ENCODE results near the gene LRSAM1.

Gene LRSAM1

GRCh38 chr9:127450830-127451607 is at the start of gene LRSAM1, which contains the start of gene RPL12:
TSS of gene LRSAM1 (plus strand) at chr9:127451510. CDS start at chr9:127454528, 3,018 bp downstream.
TSS of gene RPL12 (minus strand) at chr9:127451406. CDS start at chr9:127451317, 89 bp downstream.
- H3K79me2 ChIP-seq (ENCODE audit: low read length) = peaks cover 47% of the 10 kb centered on the region
- H3K4me2 ChIP-seq (ENCODE audit: low read depth, low read length) = peak within 1 kb of the TSS; percentile 99
- H2AFZ ChIP-seq (ENCODE audit: low read length) = peak within 1 kb of the TSS; percentile 99
- H3K4me3 ChIP-seq (ENCODE audit: low read length) = peak within 1 kb of the TSS; percentile 88
- H3K36me3 ChIP-seq (replicated peaks; ENCODE audit: insufficient read depth, low read length) = peaks cover 21% of the 10 kb centered on the region
- peak; percentile 95 for DNase-seq
- H3K27me3 ChIP-seq (replicated peaks; ENCODE audit: insufficient read depth, low read length) = no peaks in the 10 kb centered on the region
- no peak for TF ChIP-seq EZH2phosphoT487 (IDR thresholded peaks at IDR 0.05; ENCODE audit: low read length)
- 0 out of 2 replicates have a peak, but pooled peaks have one; percentile 9 for TF ChIP-seq CTCF (IDR thresholded peaks at IDR 0.05; ENCODE audit: low read length)
- no peaks in the 10 kb centered on the region for H3K9me3 ChIP-seq (replicated peaks; ENCODE audit: insufficient read depth, low read length)
- peak within 1 kb of the TSS; percentile 94 for H3K9ac ChIP-seq (ENCODE audit: low read length)
- peaks cover 39% of the 10 kb centered on the region for H4K20me1 ChIP-seq (ENCODE audit: insufficient read depth, low read length)
- peaks cover 12% of the 10 kb centered on the region for H3K4me1 ChIP-seq (ENCODE audit: low read length)
- H3K9me2 ChIP-seq (replicated peaks; ENCODE audit: insufficient read depth, low read length) = no peaks in the 10 kb centered on the region
- peaks cover 51% of the 10 kb centered on the region for H3F3A ChIP-seq (ENCODE audit: insufficient read depth, low read length)
- peak within 1 kb of the TSS; percentile 83 for H3K27ac ChIP-seq (ENCODE audit: low read length)

- Histone ChIP-seq H3K27ac (ENCODE audit: low read length) (no peak overlapping the region), H4K20me1 (ENCODE audit: insufficient read depth, low read length) (no peaks in the 10 kb centered on the region)
- no peak for TF ChIP-seq EZH2 (optimal IDR thresholded peaks at IDR 0.05; ENCODE audit: low read depth, low read length)
- no peak for TF ChIP-seq CTCF (IDR thresholded peaks at IDR 0.05; ENCODE audit: low read length)
- no peak for TF ChIP-seq EZH2phosphoT487 (IDR thresholded peaks at IDR 0.05; ENCODE audit: low read length)
Observed at GRCh38 chr9:127402401-127403090, 48.8 kb upstream of the LRSAM1 start.

GRCh38 chr9:127403507-127404192 is 47.7 kb upstream of the LRSAM1 start:
- H3K9me2 ChIP-seq (replicated peaks; ENCODE audit: insufficient read depth, low read length) = no peaks in the 10 kb centered on the region
- H3K9me3 ChIP-seq (replicated peaks; ENCODE audit: insufficient read depth, low read length) = no peaks in the 10 kb centered on the region
- H4K20me1 ChIP-seq (ENCODE audit: insufficient read depth, low read length) = no peaks in the 10 kb centered on the region
- no peak overlapping the region for H2AFZ ChIP-seq (ENCODE audit: low read length)
- no peak overlapping the region for H3K4me3 ChIP-seq (ENCODE audit: low read length)
- H3K27me3 ChIP-seq (replicated peaks; ENCODE audit: insufficient read depth, low read length) = no peaks in the 10 kb centered on the region
- H3F3A ChIP-seq (ENCODE audit: insufficient read depth, low read length) = no peaks in the 10 kb centered on the region
- H3K4me2 ChIP-seq (ENCODE audit: low read depth, low read length) = no peak overlapping the region
- H3K79me2 ChIP-seq (ENCODE audit: low read length) = peaks cover 2% of the 10 kb centered on the region
- H3K9ac ChIP-seq (ENCODE audit: low read length) = no peak overlapping the region
- no peaks in the 10 kb centered on the region for H3K4me1 ChIP-seq (ENCODE audit: low read length)
- DNase-seq = no peak
- TF ChIP-seq EZH2 (optimal IDR thresholded peaks at IDR 0.05; ENCODE audit: low read depth, low read length) (no peak), CTCF (IDR thresholded peaks at IDR 0.05; ENCODE audit: low read length) (no peak), EZH2phosphoT487 (IDR thresholded peaks at IDR 0.05; ENCODE audit: low read length) (no peak)
- no peaks in the 10 kb centered on the region for H3K36me3 ChIP-seq (replicated peaks; ENCODE audit: insufficient read depth, low read length)
- H3K27ac ChIP-seq (ENCODE audit: low read length) = no peak overlapping the region

More at GRCh38 chr9:127402401-127403090, 48.8 kb upstream of the LRSAM1 start:
- H3F3A ChIP-seq (ENCODE audit: insufficient read depth, low read length) = no peaks in the 10 kb centered on the region
- DNase-seq = no peak
- no peaks in the 10 kb centered on the region for H3K36me3 ChIP-seq (replicated peaks; ENCODE audit: insufficient read depth, low read length)
- H3K9me2 ChIP-seq (replicated peaks; ENCODE audit: insufficient read depth, low read length) = no peaks in the 10 kb centered on the region
- no peak overlapping the region for H3K4me3 ChIP-seq (ENCODE audit: low read length)
- H3K79me2 ChIP-seq (ENCODE audit: low read length) = peaks cover 12% of the 10 kb centered on the region
- no peak overlapping the region for H2AFZ ChIP-seq (ENCODE audit: low read length)
- H3K9ac ChIP-seq (ENCODE audit: low read length) = no peak overlapping the region
- H3K27me3 ChIP-seq (replicated peaks; ENCODE audit: insufficient read depth, low read length) = no peaks in the 10 kb centered on the region
- H3K4me1 ChIP-seq (ENCODE audit: low read length) = peaks cover 5% of the 10 kb centered on the region; the same call in 1 of the 2 replicates
- H3K9me3 ChIP-seq (replicated peaks; ENCODE audit: insufficient read depth, low read length) = no peaks in the 10 kb centered on the region
- H3K4me2 ChIP-seq (ENCODE audit: low read depth, low read length) = no peak overlapping the region

All from MM.1S (cell line).